ENCODE results near the gene ATP11A.

DNA sequence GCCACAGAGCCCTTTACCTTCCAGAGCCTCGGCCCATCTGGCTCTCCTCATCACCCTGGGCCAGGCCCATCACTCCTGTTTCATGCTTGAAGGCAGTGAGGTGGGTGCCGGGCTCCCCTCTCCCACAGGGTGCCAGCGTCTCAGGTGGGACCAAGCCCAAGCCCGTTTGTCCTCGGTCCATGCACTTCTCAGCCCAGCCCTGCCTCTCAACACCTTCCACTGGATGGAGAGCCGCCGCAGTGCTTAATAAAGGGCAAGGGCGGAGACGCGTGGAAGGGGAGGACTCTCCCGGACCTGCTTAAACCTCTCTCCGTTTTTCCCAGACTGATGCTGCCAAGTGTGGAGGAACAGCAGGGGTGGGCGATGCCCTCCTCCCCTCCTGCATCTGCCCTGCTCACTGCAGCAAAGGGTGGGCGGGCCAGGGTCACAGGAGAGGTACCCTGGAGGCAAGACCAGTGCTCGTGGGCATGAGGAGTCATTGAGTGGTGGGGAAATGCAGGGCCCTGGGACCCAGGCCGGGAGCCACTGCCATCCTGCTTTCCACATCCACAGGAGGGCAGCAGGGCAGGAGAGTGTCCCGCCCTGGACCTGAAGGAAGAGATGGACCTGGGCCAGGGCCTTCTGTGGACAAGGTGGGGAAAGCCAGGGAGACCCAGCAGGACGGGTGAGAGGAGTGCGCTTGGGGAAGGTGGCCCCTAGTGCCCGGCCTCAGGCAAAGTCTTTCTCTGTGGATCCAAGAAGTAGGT lies 9.7 kb upstream of the ATP11A start:
- TF ChIP-seq EZH2 (IDR thresholded peaks at IDR 0.05): no peak
- TF ChIP-seq POLR2AphosphoS5 (IDR thresholded peaks at IDR 0.05; ENCODE audit: borderline replicate concordance, low read depth, low read length): no peak
- no peak for TF ChIP-seq FOXP2 (optimal IDR thresholded peaks at IDR 0.05; ENCODE audit: control extremely low read depth, extremely low read length, insufficient read depth)
